ENCODE data around the gene MZT2B. TPM values are rescaled to one million over a fixed set of nuclear protein-coding genes. Genes with fewer than 3 reads are reported as not detected.
"Not testable (repeated sequence)": the region's sequence is repeated elsewhere in the genome, so short reads cannot be mapped to it uniquely, and the experiment has no call there.

The MZT2B gene
- total and polyA plus RNA-seq, 9 of the 15 experiments (the other 6 are each of a cell fraction or from before 2014, with no cell fraction given) = 5.1 to 435 (median 102) TPM

- peak; percentile 96 for TF ChIP-seq CTCFL (IDR thresholded peaks at IDR 0.05; ENCODE audit: borderline replicate concordance, insufficient read depth, low read depth, low read length, poor library complexity, severe bottlenecking)
- TF ChIP-seq KAT2B (IDR thresholded peaks at IDR 0.05; ENCODE audit: low read depth, low read length) = peak; percentile 36
- TF ChIP-seq ESRRA (IDR thresholded peaks at IDR 0.05; ENCODE audit: borderline replicate concordance, low read depth) = peak; percentile 19; the same call in 1 of the 2 replicates
- peak; percentile 45 for TF ChIP-seq TBP (optimal IDR thresholded peaks at IDR 0.05; ENCODE audit: low read depth, low read length)
- TF ChIP-seq SMC3 (conservative IDR thresholded peaks at IDR 0.05; ENCODE audit: insufficient read depth, low read depth, low read length) = peak; percentile 60
- TF ChIP-seq ZNF639 (CRISPR knock-in tag; conservative IDR thresholded peaks at IDR 0.05 in 1 of 2, IDR thresholded peaks at IDR 0.05 in 1 of 2) = peak in 1 of 2 experiments; percentile 67; a peak in 2 of 4 replicates
- peak; percentile 46; the same call in 1 of the 2 replicates for TF ChIP-seq ZNF589 (CRISPR knock-in tag; IDR thresholded peaks at IDR 0.05; ENCODE audit: low read depth)
- TF ChIP-seq NEUROD1 (IDR thresholded peaks at IDR 0.05; ENCODE audit: borderline replicate concordance, low read depth, low read length, partially characterized antibody) = peak; percentile 35
- TF ChIP-seq SMAD1 (IDR thresholded peaks at IDR 0.05; ENCODE audit: low read depth, low read length, partially characterized antibody) = peak; percentile 61
- TF ChIP-seq ILF3 (IDR thresholded peaks at IDR 0.05; ENCODE audit: borderline replicate concordance) = peak; percentile 81; the same call in 1 of the 2 replicates
- TF ChIP-seq ZNF740 (CRISPR knock-in tag; IDR thresholded peaks at IDR 0.05) = peak; percentile 90; the same call in 1 of the 2 replicates
- peak in 1 of 2 experiments; percentile 99; a peak in 2 of 4 replicates for TF ChIP-seq ZNF740 (tag; IDR thresholded peaks at IDR 0.05)
- peak; percentile 45; the same call in 1 of the 2 replicates for TF ChIP-seq CTBP1 (IDR thresholded peaks at IDR 0.05; ENCODE audit: borderline replicate concordance)
- TF ChIP-seq NR2C2 (CRISPR knock-in tag; IDR thresholded peaks at IDR 0.05) = not testable (repeated sequence)
- peak; percentile 47; the same call in 1 of the 2 replicates for TF ChIP-seq NR2C2 (tag; IDR thresholded peaks at IDR 0.05)
- peak; percentile 68; the same call in 1 of the 2 replicates for TF ChIP-seq PHF8 (IDR thresholded peaks at IDR 0.05; ENCODE audit: borderline replicate concordance, low read length)
- 0 out of 4 replicates have a peak, but pooled peaks of 1 of the 2 experiments have one; percentile 46 for TF ChIP-seq TEAD1 (CRISPR knock-in tag; IDR thresholded peaks at IDR 0.05)
- TF ChIP-seq HMGN3 (IDR thresholded peaks at IDR 0.05; ENCODE audit: borderline replicate concordance, extremely low read depth, insufficient read length, low read depth, low read length) = peak; percentile 26
- TF ChIP-seq ZKSCAN8 (CRISPR knock-in tag; IDR thresholded peaks at IDR 0.05) = peak; percentile 100
- peak; percentile 86 for TF ChIP-seq RBFOX2 (IDR thresholded peaks at IDR 0.05; ENCODE audit: low read depth, low read length)
- peak; percentile 51; the same call in 1 of the 2 replicates for TF ChIP-seq FOSL1 (tag; conservative IDR thresholded peaks at IDR 0.05)
Observed at GRCh38 chr2:130181880-130182682, at the start of gene MZT2B (continued).

Data from K562 (cell line).